SK-N-SH (cell line): ENCODE results near the gene CYS1. TPM values are rescaled to one million over a fixed set of nuclear protein-coding genes. Genes with fewer than 3 reads are reported as not detected.
"Not testable (repeated sequence)": the region's sequence is repeated elsewhere in the genome, so short reads cannot be mapped to it uniquely, and the experiment has no call there.

Source experiments
- CTCF ChIA-PET: fragments of 300-600, 350-600 bp; formaldehyde crosslinking; extraction: SDS; loops from one replicate; lab custom pipeline; 2021; lab: Yijun Ruan, JAX
- POLR2A ChIA-PET: fragments of 350-600 bp; sonication (Branson Sonifier 250); formaldehyde crosslinking; extraction: SDS; loops from one replicate; lab custom pipeline; 2020; ENCODE audit warnings: antibody characterized with exemption, inconsistent platforms; lab: Yijun Ruan, JAX
- DNase-seq: peaks from one replicate; pipeline ENCODE4 v3.0.0; 2012
- H2AFZ ChIP-seq: fragments of 200-600 bp; sonication (generic); 2 replicates; pipeline ENCODE4 v1.8.1; 2016; ENCODE audit warnings: antibody characterized with exemption, mild to moderate bottlenecking, low read depth
- H3F3A ChIP-seq: fragments of 200-600 bp; sonication (generic); replicated peaks from 2 replicates; pipeline ENCODE3; 2016; ENCODE audit warnings: antibody characterized with exemption, mild to moderate bottlenecking; ENCODE audit not compliant: insufficient read depth
- H3K27ac ChIP-seq, 2 experiments: fragments of 200-500 bp in 1 of 2; fragments of 200-600 bp in 1 of 2; sonication (Bioruptor generic) in 1 of 2; sonication (generic), shearing (Covaris generic) in 1 of 2; 2 replicates each; pipeline versions ENCODE4 v1.5.1 to v1.6.1; 2014 to 2016; ENCODE audit warnings: low read depth in 2 of 2, inconsistent platforms in 1 of 2, low read length in 1 of 2, mild to moderate bottlenecking in 1 of 2, mixed read lengths in 1 of 2
- H3K27me3 ChIP-seq: fragments of 200-600 bp; sonication (generic), shearing (Covaris generic); 2 replicates; pipeline ENCODE4 v1.6.1; 2016; ENCODE audit warnings: mixed run types; ENCODE audit not compliant: insufficient read depth
- H3K36me3 ChIP-seq, 2 experiments: fragments of 200-500 bp in 1 of 2; fragments of 200-600 bp in 1 of 2; sonication (Bioruptor generic) in 1 of 2; sonication (generic) in 1 of 2; replicated peaks in 1 of 2; 2 replicates each; pipeline versions ENCODE3 to v1.5.1; 2014 to 2016; ENCODE audit warnings: low read length in 1 of 2, mild to moderate bottlenecking in 1 of 2; ENCODE audit not compliant: insufficient read depth in 2 of 2, control insufficient read depth in 1 of 2
- H3K4me1 ChIP-seq, 2 experiments: fragments of 200-500 bp in 1 of 2; fragments of 200-600 bp in 1 of 2; sonication (Bioruptor generic) in 1 of 2; sonication (generic), shearing (Covaris generic) in 1 of 2; 2 replicates each; pipeline versions ENCODE4 v1.5.1 to v1.6.1; 2014 to 2016; ENCODE audit warnings: low read depth in 1 of 2, low read length in 1 of 2, mixed run types in 1 of 2; ENCODE audit not compliant: insufficient read depth in 2 of 2, control insufficient read depth in 1 of 2
- H3K4me2 ChIP-seq: fragments of 200-600 bp; sonication (generic), shearing (Covaris generic); 2 replicates; pipeline ENCODE4 v1.6.1; 2017; ENCODE audit warnings: mixed run types
- H3K4me3 ChIP-seq, 2 experiments: fragments of 200-500 bp in 1 of 2; fragments of 200-600 bp in 1 of 2; sonication (Bioruptor generic) in 1 of 2; sonication (generic), shearing (Covaris generic) in 1 of 2; 2 replicates each; pipeline versions ENCODE4 v1.5.1 to v1.8.1; 2014 to 2016; ENCODE audit warnings: low read depth in 2 of 2, inconsistent platforms in 1 of 2, low read length in 1 of 2, mild to moderate bottlenecking in 1 of 2, mixed read lengths in 1 of 2, moderate library complexity in 1 of 2
- H3K79me2 ChIP-seq: fragments of 200-600 bp; sonication (generic); 2 replicates; pipeline ENCODE4 v1.8.1; 2017; ENCODE audit warnings: mild to moderate bottlenecking; ENCODE audit not compliant: insufficient read depth
- H3K9ac ChIP-seq: fragments of 200-600 bp; sonication (generic); 2 replicates; pipeline ENCODE4 v1.6.1; 2017; ENCODE audit warnings: mixed run types
- H3K9me2 ChIP-seq: fragments of 200-600 bp; sonication (generic); 2 replicates; pipeline ENCODE4 v1.6.1; 2017; ENCODE audit warnings: mixed run types
- H3K9me3 ChIP-seq: fragments of 200-600 bp; sonication (generic); 2 replicates; pipeline ENCODE4 v1.6.1; 2017; ENCODE audit warnings: mixed run types, mild to moderate bottlenecking, moderate library complexity
- H4K20me1 ChIP-seq: fragments of 200-600 bp; sonication (generic); 2 replicates; pipeline ENCODE4 v1.6.1; 2017; ENCODE audit warnings: mild to moderate bottlenecking, mixed run types; ENCODE audit not compliant: insufficient read depth
- CHD2 ChIP-seq: fragments of 150-350 bp; IDR thresholded peaks from 2 replicates; pipeline ENCODE4 v1.6.1; 2018; ENCODE audit warnings: low read length; ENCODE audit not compliant: partially characterized antibody
- ELF1 ChIP-seq: IDR thresholded peaks from 2 replicates; pipeline ENCODE4 v1.4.0; 2012
- EP300 ChIP-seq, 2 experiments: IDR thresholded peaks; 2 replicates each; pipeline versions ENCODE4 v1.4.0 to v1.6.1; 2012; ENCODE audit warnings: borderline replicate concordance in 1 of 2, low read depth in 1 of 2, low read length in 1 of 2
- EZH2phosphoT487 ChIP-seq: fragments of 200-600 bp; sonication (generic); IDR thresholded peaks from 2 replicates; pipeline ENCODE4 v1.6.1; 2017; ENCODE audit warnings: low read depth, mixed run types, mild to moderate bottlenecking, antibody characterized with exemption, moderate library complexity, borderline replicate concordance
- GABPA ChIP-seq: IDR thresholded peaks from 2 replicates; pipeline ENCODE4 v1.4.0; 2012; ENCODE audit warnings: low read depth, mild to moderate bottlenecking
- RCOR1 ChIP-seq: fragments of 150-350 bp; IDR thresholded peaks from 2 replicates; pipeline ENCODE4 v1.6.1; 2017; ENCODE audit warnings: antibody characterized with exemption, low read length
- SMC3 ChIP-seq: IDR thresholded peaks from 2 replicates; pipeline ENCODE4 v1.6.1; 2012; ENCODE audit warnings: low read depth, low read length, improper control_type of control experiment
- TAF1 ChIP-seq: IDR thresholded peaks from 2 replicates; pipeline ENCODE4 v1.6.1; 2012; ENCODE audit warnings: low read depth, mild to moderate bottlenecking, low read length, moderate library complexity, borderline replicate concordance
- WGBS: methylation state at CpG from one replicate; pipeline ENCODE4 v1.1.6; 2017; ENCODE audit warnings: low lambda C conversion rate; 5-methylcytosine and 5-hydroxymethylcytosine counted together
- polyA plus RNA-seq, 3 experiments: library from polyadenylated mRNA; depleted of rRNA; stranded (reverse); fragments of >200 nt; gene quantifications; 2 replicates each; pipeline ENCODE4 v1.2.3, GENCODE V29; 2012
- TF ChIP-seq, protein P1 (sequence below): fragments of 150-350 bp; IDR thresholded peaks from 2 replicates; pipeline ENCODE4 v1.6.1; 2016; ENCODE audit warnings: mild to moderate bottlenecking, low read depth, low read length
- TF ChIP-seq, protein P2 (sequence below): IDR thresholded peaks from 2 replicates; pipeline ENCODE4; 2012

Gene CYS1
- polyA plus RNA-seq, 1 of the 3 experiments (the other 2 are of a cell fraction): 1.2 TPM

DNA sequence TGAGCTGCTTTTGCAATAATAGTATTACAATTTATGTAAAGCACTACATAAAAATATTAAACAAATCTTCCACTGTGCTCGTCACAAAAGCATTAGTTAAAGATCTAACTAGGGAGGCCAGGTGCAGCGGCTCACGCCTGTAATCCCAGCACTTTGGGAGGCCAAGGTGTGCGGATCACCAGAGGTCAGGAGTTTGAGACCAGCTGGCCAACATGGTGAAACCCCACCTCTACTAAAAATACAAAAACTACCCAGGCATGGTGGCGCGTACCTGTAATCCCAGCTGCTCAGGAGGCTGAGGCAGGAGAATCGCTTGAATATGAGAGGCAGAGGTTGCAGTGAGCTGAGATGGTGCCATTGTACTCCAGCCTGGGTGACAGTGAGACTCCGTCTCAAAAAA is 49.4 kb downstream of the CYS1 start:
- H3K4me2 ChIP-seq, POLR2A ChIA-PET, H3K9ac ChIP-seq, H3F3A ChIP-seq, H3K9me2 ChIP-seq, H3K79me2 ChIP-seq, H3K36me3 ChIP-seq, DNase-seq, H3K4me3 ChIP-seq, H3K27me3 ChIP-seq, H2AFZ ChIP-seq, H3K27ac ChIP-seq, H3K9me3 ChIP-seq, H4K20me1 ChIP-seq: not testable (repeated sequence)
- WGBS: 91% methylated on average over 8 of the region's 8 CpGs
- CTCF ChIA-PET: interaction anchor here (1.2 to 7.0 kb wide), 4 partner anchors 18 to 217 kb away, joined by 3 to 76 read pairs (median 15); no protein-coding TSS in a partner anchor
- peaks cover 0 to 19% of the 10 kb centered on the region in 2 experiments; a peak in 1 of 4 replicates for H3K4me1 ChIP-seq

DNA sequence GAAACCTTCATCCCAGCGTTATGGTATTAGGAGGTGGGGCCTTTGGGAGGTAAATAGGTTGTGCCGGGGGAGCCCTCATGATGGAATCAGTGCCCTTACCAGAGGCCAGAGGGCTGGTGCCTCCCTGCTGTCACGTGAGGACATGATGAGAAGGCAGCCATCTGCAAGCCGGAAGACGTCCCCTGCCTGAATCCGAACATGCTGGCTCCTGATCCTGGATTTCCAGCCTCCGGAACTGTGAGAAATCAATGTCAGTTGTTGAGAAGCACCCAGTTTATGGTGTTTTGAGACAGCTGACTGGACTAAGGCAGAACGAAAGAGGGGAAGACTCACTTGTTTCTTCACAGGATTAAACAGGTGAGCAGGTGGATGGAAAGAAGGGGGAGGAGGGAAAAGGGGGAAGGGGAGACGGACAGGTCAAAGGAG is 49.9 kb downstream of the CYS1 start:
- no peak overlapping the region for H3K4me2 ChIP-seq
- no peak for TF ChIP-seq RCOR1
- no peak for TF ChIP-seq CHD2
- no peaks in the 10 kb centered on the region for H3K79me2 ChIP-seq
- H3K4me3 ChIP-seq: no peak overlapping the region
- 80% methylated on average over 9 of the region's 9 CpGs for WGBS
- peaks cover 0 to 16% of the 10 kb centered on the region in 2 experiments; a peak in 1 of 4 replicates for H3K4me1 ChIP-seq
- H3F3A ChIP-seq: peaks cover 8% of the 10 kb centered on the region
- ChIA-PET CTCF (interaction anchor here (1.2 to 7.0 kb wide), 4 partner anchors 18 to 216 kb away, joined by 3 to 76 read pairs (median 15); no protein-coding TSS in a partner anchor), POLR2A (no interaction called here)
- no peaks in the 10 kb centered on the region for H3K9me3 ChIP-seq
- no peak overlapping the region for H3K27ac ChIP-seq
- H2AFZ ChIP-seq: no peak overlapping the region
- no peaks in the 10 kb centered on the region for H4K20me1 ChIP-seq
- DNase-seq: no peak
- no peak overlapping the region for H3K9ac ChIP-seq
- no peaks in the 10 kb centered on the region for H3K36me3 ChIP-seq
- no peaks in the 10 kb centered on the region for H3K27me3 ChIP-seq
- H3K9me2 ChIP-seq: no peaks in the 10 kb centered on the region

DNA sequence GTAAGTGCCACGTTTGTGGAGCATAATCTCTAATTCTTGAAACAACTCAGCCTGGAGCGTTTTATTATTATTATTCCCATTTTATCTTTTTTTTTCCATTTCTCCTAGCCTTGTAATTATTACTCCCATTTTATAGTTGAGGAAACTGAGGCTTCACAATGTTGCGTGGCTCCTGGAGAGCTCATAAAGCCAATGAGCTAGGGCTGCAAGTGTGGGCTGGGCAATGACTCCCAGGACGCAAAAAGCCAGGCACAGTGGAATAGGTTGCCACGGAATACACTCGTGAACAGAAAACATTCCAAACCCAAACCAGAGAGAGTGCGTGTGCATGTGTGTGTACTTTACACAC is 50.4 kb downstream of the CYS1 start:
- H3K9ac ChIP-seq: no peak overlapping the region
- H3F3A ChIP-seq: peaks cover 7% of the 10 kb centered on the region
- 86% methylated on average over 7 of the region's 7 CpGs for WGBS
- peaks cover 0 to 16% of the 10 kb centered on the region in 2 experiments; a peak in 1 of 4 replicates for H3K4me1 ChIP-seq
- ChIA-PET CTCF (interaction anchor here (1.2 to 7.0 kb wide), 5 partner anchors 9 to 216 kb away, joined by 3 to 76 read pairs (median 22); no protein-coding TSS in a partner anchor), POLR2A (no interaction called here)
- H2AFZ ChIP-seq: no peak overlapping the region
- no peak overlapping the region for H3K27ac ChIP-seq
- DNase-seq: no peak
- no peak overlapping the region for H3K4me3 ChIP-seq
- no peaks in the 10 kb centered on the region for H3K79me2 ChIP-seq
- no peaks in the 10 kb centered on the region for H3K27me3 ChIP-seq
- no peaks in the 10 kb centered on the region for H3K36me3 ChIP-seq
- no peaks in the 10 kb centered on the region for H3K9me3 ChIP-seq
- TF ChIP-seq ELF1 (no peak), TAF1 (no peak), EZH2phosphoT487 (no peak), SMC3 (no peak), EP300 (IDR thresholded peaks at IDR 0.05; ENCODE audit: borderline replicate concordance in 1 of 2, low read depth in 1 of 2, low read length in 1 of 2) (no peak), GABPA (no peak)
- TF ChIP-seq, protein P1, sequence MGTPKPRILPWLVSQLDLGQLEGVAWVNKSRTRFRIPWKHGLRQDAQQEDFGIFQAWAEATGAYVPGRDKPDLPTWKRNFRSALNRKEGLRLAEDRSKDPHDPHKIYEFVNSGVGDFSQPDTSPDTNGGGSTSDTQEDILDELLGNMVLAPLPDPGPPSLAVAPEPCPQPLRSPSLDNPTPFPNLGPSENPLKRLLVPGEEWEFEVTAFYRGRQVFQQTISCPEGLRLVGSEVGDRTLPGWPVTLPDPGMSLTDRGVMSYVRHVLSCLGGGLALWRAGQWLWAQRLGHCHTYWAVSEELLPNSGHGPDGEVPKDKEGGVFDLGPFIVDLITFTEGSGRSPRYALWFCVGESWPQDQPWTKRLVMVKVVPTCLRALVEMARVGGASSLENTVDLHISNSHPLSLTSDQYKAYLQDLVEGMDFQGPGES: no peak
- TF ChIP-seq, protein P2, sequence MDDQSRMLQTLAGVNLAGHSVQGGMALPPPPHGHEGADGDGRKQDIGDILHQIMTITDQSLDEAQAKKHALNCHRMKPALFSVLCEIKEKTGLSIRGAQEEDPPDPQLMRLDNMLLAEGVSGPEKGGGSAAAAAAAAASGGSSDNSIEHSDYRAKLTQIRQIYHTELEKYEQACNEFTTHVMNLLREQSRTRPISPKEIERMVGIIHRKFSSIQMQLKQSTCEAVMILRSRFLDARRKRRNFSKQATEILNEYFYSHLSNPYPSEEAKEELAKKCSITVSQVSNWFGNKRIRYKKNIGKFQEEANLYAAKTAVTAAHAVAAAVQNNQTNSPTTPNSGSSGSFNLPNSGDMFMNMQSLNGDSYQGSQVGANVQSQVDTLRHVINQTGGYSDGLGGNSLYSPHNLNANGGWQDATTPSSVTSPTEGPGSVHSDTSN: no peak
- no peaks in the 10 kb centered on the region for H4K20me1 ChIP-seq
- no peak overlapping the region for H3K4me2 ChIP-seq
- no peaks in the 10 kb centered on the region for H3K9me2 ChIP-seq
